ENCODE data around the gene SPEF1.

DNA sequence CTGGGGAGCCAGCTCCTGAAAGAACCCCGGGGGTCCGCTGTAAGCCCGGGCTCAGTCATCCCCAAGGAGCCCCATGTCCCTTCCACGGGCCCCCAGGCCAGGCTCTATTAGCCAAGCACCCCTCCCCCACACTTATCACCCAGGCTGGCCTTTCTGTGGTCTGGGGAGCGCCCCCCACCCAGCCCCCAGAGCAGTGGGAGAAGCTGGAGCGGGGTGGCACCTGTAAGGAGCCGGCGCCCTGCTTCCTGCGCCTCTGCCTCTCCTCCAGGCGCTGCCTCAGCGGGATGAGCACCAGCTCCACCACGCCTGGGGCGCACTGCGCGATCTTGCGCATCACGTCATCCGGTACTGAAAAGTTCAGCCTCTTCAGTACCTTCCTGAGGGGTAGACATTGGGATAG lies 2.3 kb downstream of the SPEF1 start:
- TF ChIP-seq YY1 (IDR thresholded peaks at IDR 0.05; ENCODE audit: low read depth, low read length) (no peak), SREBF1 (IDR thresholded peaks at IDR 0.05; ENCODE audit: low read length) (no peak), RAD21 (IDR thresholded peaks at IDR 0.05; ENCODE audit: insufficient read depth, low read depth, low read length) (no peak), GATAD2B (conservative IDR thresholded peaks at IDR 0.05; ENCODE audit: low read depth) (no peak), POLR2A (IDR thresholded peaks at IDR 0.05; ENCODE audit: low read depth, low read length) (no peak), SUZ12 (IDR thresholded peaks at IDR 0.05; ENCODE audit: unreplicated experiment) (no peak), TARDBP (IDR thresholded peaks at IDR 0.05; ENCODE audit: borderline replicate concordance) (no peak), POLR2AphosphoS5 (IDR thresholded peaks at IDR 0.05; ENCODE audit: low read length) (no peak), CHD4 (IDR thresholded peaks at IDR 0.05) (no peak), EZH2 (IDR thresholded peaks at IDR 0.05; ENCODE audit: borderline replicate concordance, control insufficient read depth, low read depth, low read length) (no peak)
- TF ChIP-seq, protein P1, sequence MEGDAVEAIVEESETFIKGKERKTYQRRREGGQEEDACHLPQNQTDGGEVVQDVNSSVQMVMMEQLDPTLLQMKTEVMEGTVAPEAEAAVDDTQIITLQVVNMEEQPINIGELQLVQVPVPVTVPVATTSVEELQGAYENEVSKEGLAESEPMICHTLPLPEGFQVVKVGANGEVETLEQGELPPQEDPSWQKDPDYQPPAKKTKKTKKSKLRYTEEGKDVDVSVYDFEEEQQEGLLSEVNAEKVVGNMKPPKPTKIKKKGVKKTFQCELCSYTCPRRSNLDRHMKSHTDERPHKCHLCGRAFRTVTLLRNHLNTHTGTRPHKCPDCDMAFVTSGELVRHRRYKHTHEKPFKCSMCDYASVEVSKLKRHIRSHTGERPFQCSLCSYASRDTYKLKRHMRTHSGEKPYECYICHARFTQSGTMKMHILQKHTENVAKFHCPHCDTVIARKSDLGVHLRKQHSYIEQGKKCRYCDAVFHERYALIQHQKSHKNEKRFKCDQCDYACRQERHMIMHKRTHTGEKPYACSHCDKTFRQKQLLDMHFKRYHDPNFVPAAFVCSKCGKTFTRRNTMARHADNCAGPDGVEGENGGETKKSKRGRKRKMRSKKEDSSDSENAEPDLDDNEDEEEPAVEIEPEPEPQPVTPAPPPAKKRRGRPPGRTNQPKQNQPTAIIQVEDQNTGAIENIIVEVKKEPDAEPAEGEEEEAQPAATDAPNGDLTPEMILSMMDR (IDR thresholded peaks at IDR 0.05 in 2 of 3, conservative IDR thresholded peaks at IDR 0.05 in 1 of 3; ENCODE audit: control insufficient read depth in 2 of 3, extremely low read depth in 1 of 3, insufficient read depth in 1 of 3, low read depth in 3 of 3, low read length in 3 of 3) = no peak
